HepG2 (cell line): ENCODE data around the gene MYO1E. TPM values are rescaled to one million over a fixed set of nuclear protein-coding genes. Genes with fewer than 3 reads are reported as not detected.

Experiments
- ATAC-seq: fragments of 200-7000 bp; cut with Tn5 transposase; 3 replicates; pipeline ENCODE4 v1.9.1; 2020; ENCODE audit warnings: mild to moderate bottlenecking, moderate library complexity
- BruUV-seq: library from RNA; stranded (reverse); fragments of 400-500 nt; replicated peaks from 2 replicates; lab custom pipeline; 2021; lab: Mats Ljungman, UMichigan
- CTCF ChIA-PET: fragments of 300-600 bp; formaldehyde crosslinking; extraction: SDS; loops from one replicate; lab custom pipeline; 2021; ENCODE audit warnings: low total read pairs, inconsistent platforms, low intra/inter-chr PET ratio; lab: Yijun Ruan, JAX
- POLR2A ChIA-PET: fragments of 350-600 bp; sonication (Branson Sonifier 250); formaldehyde crosslinking; loops from one replicate; lab custom pipeline; 2020; ENCODE audit warnings: antibody characterized with exemption, inconsistent platforms; lab: Yijun Ruan, JAX
- DNase-seq: peaks from one replicate; pipeline ENCODE4 v3.0.0-alpha.2; 2015; ENCODE audit warnings: low spot score
- FAIRE-seq: peaks from 3 replicates; lab custom pipeline; 2011; peaks lifted over from hg19 to GRCh38; lab: Jason Lieb, UNC
- H2AFZ ChIP-seq: one replicate; pipeline ENCODE4 v1.6.1; 2011; ENCODE audit warnings: low read length, inconsistent platforms
- H3K27ac ChIP-seq: fragments of 300-600 bp; 3 replicates; pipeline ENCODE4 v1.8.0; 2011; ENCODE audit warnings: mixed run types, mild to moderate bottlenecking, mixed read lengths, low read length, inconsistent platforms; ENCODE audit not compliant: insufficient read depth; ENCODE audit errors: extremely low read length
- H3K27me3 ChIP-seq, 2 experiments: fragments of 200-600 bp in 1 of 2; 2 replicates in 1 of 2; 3 replicates in 1 of 2; pipeline versions ENCODE4 v1.6.0 to v1.8.0; 2011; ENCODE audit warnings: low read length in 2 of 2, mild to moderate bottlenecking in 2 of 2, moderate library complexity in 2 of 2, inconsistent platforms in 1 of 2; ENCODE audit not compliant: insufficient read depth in 2 of 2, control insufficient read depth in 1 of 2
- H3K36me3 ChIP-seq, 2 experiments: fragments of 200-600 bp in 1 of 2; replicated peaks in 1 of 2; 2 replicates in 1 of 2; 3 replicates in 1 of 2; pipeline versions ENCODE4 v1.5.1 to v1.8.0; 2011; ENCODE audit warnings: low read length in 2 of 2, inconsistent platforms in 1 of 2; ENCODE audit not compliant: insufficient read depth in 2 of 2, control insufficient read depth in 1 of 2
- H3K4me1 ChIP-seq: 2 replicates; pipeline ENCODE4 v1.5.1; 2012; ENCODE audit warnings: low read length, inconsistent platforms; ENCODE audit not compliant: insufficient read depth
- H3K4me2 ChIP-seq: 2 replicates; pipeline ENCODE4 v1.6.0; 2011; ENCODE audit warnings: low read depth, low read length, inconsistent platforms
- H3K4me3 ChIP-seq, 3 experiments: fragments of 200-600 bp in 1 of 3; sonication (generic), shearing (Covaris generic) in 1 of 3; replicated peaks in 1 of 3; 2 replicates each; pipeline ENCODE4 v1.5.1; 2011 to 2016; ENCODE audit warnings: low read length in 3 of 3, inconsistent platforms in 2 of 3, low read depth in 2 of 3, mild to moderate bottlenecking in 2 of 3, control low read depth in 1 of 3, mixed read lengths in 1 of 3; ENCODE audit not compliant: insufficient read depth in 1 of 3
- H3K79me2 ChIP-seq: one replicate; pipeline ENCODE4 v1.6.1; 2011; ENCODE audit warnings: low read length, inconsistent platforms; ENCODE audit not compliant: insufficient read depth
- H3K9ac ChIP-seq: 2 replicates; pipeline ENCODE4 v1.6.0; 2011; ENCODE audit warnings: mild to moderate bottlenecking, low read depth, low read length, inconsistent platforms; ENCODE audit not compliant: insufficient read depth
- H3K9me3 ChIP-seq: 2 replicates; pipeline ENCODE4 v1.5.1; 2012; ENCODE audit warnings: mild to moderate bottlenecking, low read length
- H4K20me1 ChIP-seq: 2 replicates; pipeline ENCODE4 v1.6.0; 2011; ENCODE audit warnings: inconsistent platforms, mild to moderate bottlenecking, low read length, moderate library complexity; ENCODE audit not compliant: insufficient read depth
- BRD4 ChIP-seq: sonication (generic); formaldehyde crosslinking; IDR thresholded peaks from 2 replicates; pipeline ENCODE4 v1.4.0; 2020; ENCODE audit warnings: missing genetic modification reagents
- CERS6 ChIP-seq: sonication (generic); formaldehyde crosslinking; IDR thresholded peaks from 2 replicates; pipeline ENCODE4 v1.5.0; 2020; ENCODE audit warnings: missing genetic modification reagents
- KDM5A ChIP-seq: fragments of 200-600 bp; sonication (generic); IDR thresholded peaks from 2 replicates; pipeline ENCODE4 v1.7.0; 2018; ENCODE audit warnings: antibody characterized with exemption, mild to moderate bottlenecking, low read length, borderline replicate concordance
- MTF1 ChIP-seq: sonication (generic); formaldehyde crosslinking; IDR thresholded peaks from 2 replicates; pipeline ENCODE4 v1.5.0; 2020; ENCODE audit warnings: missing genetic modification reagents
- SNAPC2 ChIP-seq: sonication (generic); formaldehyde crosslinking; IDR thresholded peaks from 2 replicates; pipeline ENCODE4 v1.8.1; 2022; ENCODE audit warnings: mild to moderate bottlenecking, missing genetic modification reagents
- THAP7 ChIP-seq: sonication (generic); formaldehyde crosslinking; IDR thresholded peaks from 2 replicates; pipeline ENCODE4 v1.8.1; 2023; ENCODE audit warnings: mild to moderate bottlenecking, missing genetic modification reagents
- ZSCAN21 ChIP-seq: sonication (generic); formaldehyde crosslinking; IDR thresholded peaks from 2 replicates; pipeline ENCODE4 v1.8.0; 2022; ENCODE audit warnings: mild to moderate bottlenecking, missing genetic modification reagents, moderate library complexity, borderline replicate concordance
- WGBS: methylation state at CpG from one replicate; pipeline ENCODE4 v1.1.6; 2017; ENCODE audit warnings: low lambda C conversion rate; 5-methylcytosine and 5-hydroxymethylcytosine counted together
- in situ Hi-C: cut with HindIII; loops from 2 replicates; pipeline ENCODE4 v1.10.0; 2017; ENCODE audit warnings: low pct_unique_long_range_greater_than_20kb; ENCODE audit not compliant: extremely low pct_ligation_motif_present
- intact Hi-C: fragments of 100-400 bp; cut with micrococcal nuclease; formaldehyde crosslinking; loops from one replicate; pipeline ENCODE4 v1.10.0; 2022; ENCODE audit not compliant: unreplicated experiment
- polyA plus RNA-seq, 8 experiments: library from polyadenylated mRNA; depleted of rRNA in 3 of 8; stranded (reverse) in 7 of 8; unstranded in 1 of 8; fragments of >200 nt; fragmentation: Illumina TruSeq in 4 of 8; extraction: Trizol in 4 of 8; gene quantifications; 2 replicates each; pipeline versions ENCODE4 v1.2.1 to v1.2.3, GENCODE V29; 2011 to 2016; ENCODE audit warnings: low read depth in 4 of 8, missing spikeins in 1 of 8, mixed read lengths in 1 of 8; ENCODE audit not compliant: insufficient read depth in 1 of 8
- total RNA-seq, 5 experiments: library from RNA; depleted of rRNA; stranded (reverse); fragments of >200 nt; fragmentation: Illumina TruSeq; extraction: Trizol; gene quantifications; 2 replicates each; pipeline ENCODE4 v1.2.3, GENCODE V29; 2016; ENCODE audit warnings: low read depth in 1 of 5

Gene MYO1E
- total and polyA plus RNA-seq, 2 of the 13 experiments (the other 11 are each of a cell fraction or from before 2014, with no cell fraction given): 15.7 to 25.1 TPM

DNA sequence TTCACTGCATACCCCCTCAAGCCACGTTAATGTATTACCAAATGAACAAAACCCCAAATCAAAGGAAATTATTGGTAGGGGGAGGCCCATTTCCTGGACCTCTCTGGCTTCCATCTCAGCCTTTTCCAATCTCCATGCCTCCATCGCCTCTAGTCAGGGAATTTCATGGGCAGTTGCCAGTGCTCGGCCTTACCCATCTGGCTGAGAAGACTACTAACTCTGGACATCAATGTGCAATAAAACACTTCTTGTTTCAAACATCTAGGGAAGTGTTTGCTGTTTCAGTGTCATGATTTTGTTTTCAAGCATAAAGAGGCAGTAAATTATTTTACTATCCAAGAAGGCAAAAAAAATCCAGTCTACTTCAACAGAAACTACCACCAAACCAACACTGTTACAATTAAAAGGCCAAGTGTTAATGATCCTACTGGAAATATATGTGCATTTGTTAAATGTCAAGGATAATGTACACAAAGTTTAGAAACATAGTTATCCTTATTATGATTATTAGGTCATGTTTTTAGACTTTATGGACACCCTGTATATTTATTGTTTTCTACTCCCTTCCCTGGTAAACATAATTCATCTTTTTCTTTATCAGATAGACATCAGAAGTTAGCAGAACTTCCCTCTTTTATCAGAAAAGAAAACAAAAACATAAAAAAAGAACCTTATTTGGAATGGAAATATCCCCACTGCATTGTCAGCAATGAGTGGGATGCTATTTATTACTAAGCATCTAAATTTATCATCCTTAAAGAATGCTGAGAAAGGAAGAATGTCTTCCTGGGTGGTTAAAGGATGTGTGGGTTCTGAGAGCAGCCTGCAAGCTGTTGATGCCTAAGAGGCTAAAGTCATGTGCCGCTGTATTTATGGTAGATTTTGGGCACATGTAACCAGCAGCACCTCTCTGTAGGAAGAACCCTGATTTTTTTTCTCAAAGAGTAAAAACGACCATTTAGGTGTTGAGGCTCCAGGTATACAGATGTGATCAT, 150.9 kb downstream of the MYO1E start:
- intact Hi-C loops (no loop called here), in situ Hi-C loops (no loop called here)
- no peak for DNase-seq
- Histone ChIP-seq H3K27ac (no peak overlapping the region), H3K4me2 (no peak overlapping the region), H4K20me1 (no peaks in the 10 kb centered on the region), H3K27me3 (no peaks in the 10 kb centered on the region), H3K4me3 (no peak overlapping the region), H2AFZ (no peak overlapping the region), H3K36me3 (peaks cover 6 to 37% of the 10 kb centered on the region in 2 experiments; a peak in 4 of 5 replicates), H3K79me2 (no peaks in the 10 kb centered on the region), H3K9ac (no peak overlapping the region), H3K9me3 (no peaks in the 10 kb centered on the region), H3K4me1 (peaks cover 8% of the 10 kb centered on the region; the same call in 1 of the 2 replicates)
- ATAC-seq: no peak
- ChIA-PET POLR2A (no interaction called here), CTCF (no interaction called here)
- TF ChIP-seq SNAPC2 (CRISPR knock-in tag): no peak
- no peak for TF ChIP-seq CERS6 (CRISPR knock-in tag)
- no peak for TF ChIP-seq BRD4
- TF ChIP-seq KDM5A: no peak
- TF ChIP-seq ZSCAN21 (CRISPR knock-in tag): no peak
- TF ChIP-seq MTF1 (CRISPR knock-in tag): no peak
- TF ChIP-seq THAP7: no peak
- BruUV-seq: no TSS peak
- 91% methylated on average over 5 of the region's 5 CpGs for WGBS
- FAIRE-seq: no peak
